ENCODE data around the gene OPN1LW. TPM values are rescaled to one million over a fixed set of nuclear protein-coding genes. Genes with fewer than 3 reads are reported as not detected.
"Not testable (repeated sequence)": the region's sequence is repeated elsewhere in the genome, so short reads cannot be mapped to it uniquely, and the experiment has no call there.

OPN1LW gene
- not detected for total RNA-seq

GRCh38 chrX:154144010-154144409, at the start of gene OPN1LW:
OPN1LW (plus strand) TSS chrX:154144243; CDS start chrX:154144284, 41 bp downstream.
- ATAC-seq (replicated peaks); H3K27ac Mint-ChIP-seq; H3K4me1 Mint-ChIP-seq; H3K36me3 Mint-ChIP-seq (ENCODE audit: low read depth); H3K4me3 Mint-ChIP-seq; H3K9me3 Mint-ChIP-seq; H3K27me3 Mint-ChIP-seq: not testable (repeated sequence)

- peak overlapping the region; percentile 98 for H3K4me3 Mint-ChIP-seq
- no peaks in the 10 kb centered on the region for H3K9me3 Mint-ChIP-seq
- H3K27ac Mint-ChIP-seq = peak overlapping the region; percentile 35
- H3K27me3 Mint-ChIP-seq = no peaks in the 10 kb centered on the region
- peaks cover 60% of the 10 kb centered on the region for H3K36me3 Mint-ChIP-seq (ENCODE audit: low read depth)
- ATAC-seq (replicated peaks) = no peak
- H3K4me1 Mint-ChIP-seq = peaks cover 40% of the 10 kb centered on the region
Observed at GRCh38 chrX:154094833-154095232, 49.2 kb upstream of the OPN1LW start.

GRCh38 chrX:154096140-154097002, 47.7 kb upstream of the OPN1LW start:
- H3K9me3 Mint-ChIP-seq = no peaks in the 10 kb centered on the region
- H3K27ac Mint-ChIP-seq = peak overlapping the region; percentile 98
- H3K27me3 Mint-ChIP-seq = no peaks in the 10 kb centered on the region
- ATAC-seq (replicated peaks) = peak; percentile 43
- peaks cover 47% of the 10 kb centered on the region for H3K36me3 Mint-ChIP-seq (ENCODE audit: low read depth)
- peaks cover 40% of the 10 kb centered on the region for H3K4me1 Mint-ChIP-seq
- peak overlapping the region; percentile 98 for H3K4me3 Mint-ChIP-seq

GRCh38 chrX:154097003-154097588, 46.9 kb upstream of the OPN1LW start:
- ATAC-seq (replicated peaks) = peak; percentile 18
- Mint-ChIP-seq H3K27ac (peak overlapping the region; percentile 98), H3K9me3 (no peaks in the 10 kb centered on the region), H3K27me3 (no peaks in the 10 kb centered on the region), H3K36me3 (ENCODE audit: low read depth) (peaks cover 42% of the 10 kb centered on the region), H3K4me1 (peaks cover 42% of the 10 kb centered on the region), H3K4me3 (peak overlapping the region; percentile 98)

GRCh38 chrX:154097589-154098541, 46.2 kb upstream of the OPN1LW start, which contains the start of gene MECP2:
MECP2 (minus strand) TSS chrX:154097717.
- Mint-ChIP-seq H3K27ac (peak within 1 kb of the TSS; percentile 98), H3K27me3 (no peaks in the 10 kb centered on the region), H3K4me1 (peaks cover 40% of the 10 kb centered on the region), H3K4me3 (peak within 1 kb of the TSS; percentile 98), H3K36me3 (ENCODE audit: low read depth) (peaks cover 34% of the 10 kb centered on the region), H3K9me3 (no peaks in the 10 kb centered on the region)
- ATAC-seq (replicated peaks) = peak; percentile 84

GRCh38 chrX:154098551-154098950, 45.5 kb upstream of the OPN1LW start:
- no peak overlapping the region for H3K27ac Mint-ChIP-seq
- H3K4me1 Mint-ChIP-seq = peaks cover 39% of the 10 kb centered on the region
- peaks cover 30% of the 10 kb centered on the region for H3K36me3 Mint-ChIP-seq (ENCODE audit: low read depth)
- H3K9me3 Mint-ChIP-seq = no peaks in the 10 kb centered on the region
- H3K4me3 Mint-ChIP-seq = peak overlapping the region; percentile 81
- no peaks in the 10 kb centered on the region for H3K27me3 Mint-ChIP-seq
- no peak for ATAC-seq (replicated peaks)

GRCh38 chrX:154113729-154114128, 30.3 kb upstream of the OPN1LW start:
- H3K9me3 Mint-ChIP-seq = no peaks in the 10 kb centered on the region
- H3K4me1 Mint-ChIP-seq = peaks cover 5% of the 10 kb centered on the region
- H3K36me3 Mint-ChIP-seq (ENCODE audit: low read depth) = no peaks in the 10 kb centered on the region
- H3K27ac Mint-ChIP-seq = no peak overlapping the region
- no peak overlapping the region for H3K4me3 Mint-ChIP-seq
- ATAC-seq (replicated peaks) = no peak
- H3K27me3 Mint-ChIP-seq = no peaks in the 10 kb centered on the region

GRCh38 chrX:154114652-154115051, 29.4 kb upstream of the OPN1LW start:
- no peak for ATAC-seq (replicated peaks)
- peaks cover 5% of the 10 kb centered on the region for H3K4me1 Mint-ChIP-seq
- H3K9me3 Mint-ChIP-seq = no peaks in the 10 kb centered on the region
- no peaks in the 10 kb centered on the region for H3K27me3 Mint-ChIP-seq
- H3K4me3 Mint-ChIP-seq = peak overlapping the region; percentile 11
- H3K27ac Mint-ChIP-seq = no peak overlapping the region
- H3K36me3 Mint-ChIP-seq (ENCODE audit: low read depth) = no peaks in the 10 kb centered on the region

GRCh38 chrX:154115071-154115470, 29.0 kb upstream of the OPN1LW start:
- Mint-ChIP-seq H3K36me3 (ENCODE audit: low read depth) (no peaks in the 10 kb centered on the region), H3K9me3 (no peaks in the 10 kb centered on the region), H3K27ac (no peak overlapping the region), H3K4me3 (peak overlapping the region; percentile 11), H3K4me1 (peaks cover 5% of the 10 kb centered on the region), H3K27me3 (no peaks in the 10 kb centered on the region)
- ATAC-seq (replicated peaks) = peak; percentile 32

- ATAC-seq (replicated peaks) = no peak
Observed at GRCh38 chrX:154115750-154116149, 28.3 kb upstream of the OPN1LW start.

GRCh38 chrX:154116426-154117211, 27.4 kb upstream of the OPN1LW start:
- H3K4me1 Mint-ChIP-seq = peaks cover 2% of the 10 kb centered on the region
- no peak for ATAC-seq (replicated peaks)
- H3K9me3 Mint-ChIP-seq = no peaks in the 10 kb centered on the region
- H3K36me3 Mint-ChIP-seq (ENCODE audit: low read depth) = no peaks in the 10 kb centered on the region
- H3K27ac Mint-ChIP-seq = no peak overlapping the region
- H3K4me3 Mint-ChIP-seq = no peak overlapping the region
- H3K27me3 Mint-ChIP-seq = no peaks in the 10 kb centered on the region

More at GRCh38 chrX:154115750-154116149, 28.3 kb upstream of the OPN1LW start:
- Mint-ChIP-seq H3K27ac (no peak overlapping the region), H3K36me3 (ENCODE audit: low read depth) (no peaks in the 10 kb centered on the region), H3K4me1 (peaks cover 5% of the 10 kb centered on the region), H3K4me3 (no peak overlapping the region), H3K9me3 (no peaks in the 10 kb centered on the region), H3K27me3 (no peaks in the 10 kb centered on the region)

- ATAC-seq (replicated peaks) = no peak
- Mint-ChIP-seq H3K27ac (no peak overlapping the region), H3K4me3 (no peak overlapping the region), H3K9me3 (no peaks in the 10 kb centered on the region), H3K27me3 (no peaks in the 10 kb centered on the region), H3K4me1 (no peaks in the 10 kb centered on the region), H3K36me3 (ENCODE audit: low read depth) (no peaks in the 10 kb centered on the region)
Observed at GRCh38 chrX:154117566-154117965, 26.5 kb upstream of the OPN1LW start.

GRCh38 chrX:154120567-154120966, 23.5 kb upstream of the OPN1LW start:
- H3K36me3 Mint-ChIP-seq (ENCODE audit: low read depth) = no peaks in the 10 kb centered on the region
- H3K27ac Mint-ChIP-seq = no peak overlapping the region
- H3K27me3 Mint-ChIP-seq = no peaks in the 10 kb centered on the region
- H3K4me3 Mint-ChIP-seq = no peak overlapping the region
- no peaks in the 10 kb centered on the region for H3K9me3 Mint-ChIP-seq
- ATAC-seq (replicated peaks) = no peak
- peaks cover 5% of the 10 kb centered on the region for H3K4me1 Mint-ChIP-seq

Measured in activated T-helper 17 cell treated with anti-CD3 and anti-CD28 coated beads, Interleukin-2, amount 50 U/mL, for 72 hours (primary cell).